ENCODE results near the gene TARM1.

Gene TARM1

GRCh38 chr19:54030895-54031586 is 50.1 kb downstream of the TARM1 start:
- DNase-seq (ENCODE audit: low spot score): no peak

GRCh38 chr19:54029930-54030490 is 51.2 kb downstream of the TARM1 start:
- DNase-seq (ENCODE audit: low spot score): peak; percentile 54

DNA sequence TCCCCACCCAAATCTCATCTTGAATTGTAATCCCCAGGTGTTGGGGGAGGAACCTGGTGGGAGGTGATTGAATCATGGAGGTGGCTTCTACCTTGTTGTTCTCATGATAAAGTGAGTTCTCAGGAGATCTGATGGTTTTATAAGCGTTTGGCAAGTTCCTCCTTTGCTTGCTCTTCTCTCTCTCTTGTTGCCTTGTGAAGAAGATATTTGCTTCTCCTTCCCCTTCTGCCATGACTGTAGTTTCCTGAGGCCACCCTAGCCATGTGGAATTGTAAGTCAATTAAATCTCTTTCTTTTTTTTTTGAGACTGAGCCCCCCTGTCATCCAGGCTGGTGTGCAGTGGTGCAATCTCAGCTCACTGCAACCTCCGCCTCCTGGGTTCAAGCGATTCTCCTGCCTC is 51.9 kb downstream of the TARM1 start:
- no peak for DNase-seq (ENCODE audit: low spot score)

DNA sequence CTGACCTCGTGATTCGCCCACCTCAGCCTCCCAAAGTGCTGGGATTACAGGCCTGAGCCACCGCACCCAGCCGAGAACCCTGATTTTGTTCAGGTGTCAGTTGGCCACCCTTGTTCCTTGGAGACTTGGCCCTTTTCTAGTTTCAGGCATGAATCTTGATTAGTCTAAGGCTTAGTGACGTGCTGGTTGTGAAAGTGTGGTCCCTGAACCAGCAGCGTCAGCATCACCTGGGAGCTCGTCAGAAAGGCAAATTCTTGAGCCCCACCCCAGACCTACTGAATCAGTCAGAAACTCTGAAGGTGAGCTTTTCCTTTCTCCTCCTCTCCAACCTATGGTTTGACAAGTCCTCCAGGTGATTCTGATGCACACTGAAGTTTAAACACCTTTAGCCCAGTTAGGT is 54.5 kb downstream of the TARM1 start:
- no peak for DNase-seq (ENCODE audit: low spot score)

GRCh38 chr19:54024660-54025059 is 56.5 kb downstream of the TARM1 start:
- no peak for DNase-seq (ENCODE audit: low spot score)

GRCh38 chr19:54023191-54023590 is 58.0 kb downstream of the TARM1 start:
- DNase-seq (ENCODE audit: low spot score): no peak

DNA sequence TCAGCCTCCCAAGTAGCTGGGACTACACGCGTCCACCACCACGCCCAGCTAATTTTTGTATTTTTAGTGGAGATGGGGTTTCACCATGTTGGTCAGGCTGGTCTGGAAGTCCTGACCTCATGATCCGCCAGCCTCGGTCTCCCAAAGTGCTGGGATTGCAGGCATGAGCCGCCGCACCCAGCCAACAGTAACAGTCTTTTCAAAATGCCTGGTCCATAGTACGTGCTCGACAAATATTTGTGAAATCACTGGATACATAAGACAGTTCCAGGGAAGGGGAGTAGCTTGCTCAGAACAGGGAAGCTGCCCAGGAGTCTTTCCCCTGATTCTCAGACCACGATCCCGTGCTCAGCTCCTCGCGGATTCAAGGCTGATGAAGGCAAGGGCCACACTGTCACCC is 59.2 kb downstream of the TARM1 start:
- DNase-seq (ENCODE audit: low spot score): no peak

- no peak for DNase-seq (ENCODE audit: low spot score)
Observed at GRCh38 chr19:54021363-54021762, 59.8 kb downstream of the TARM1 start.

All from HuH-7 (cell line).